HG02571 (cell line): ENCODE measurements around the gene MED29.

Experiments
- ATAC-seq: cut with Tn5 transposase; IDR thresholded peaks from one replicate; pipeline ENCODE4 v1.9.1; 2021; ENCODE audit warnings: mild to moderate bottlenecking, moderate library complexity; ENCODE audit not compliant: unreplicated experiment

Gene MED29

GRCh38 chr19:39397360-39398296, 6.5 kb downstream of the MED29 start:
- ATAC-seq = peak; percentile 41

- no peak for ATAC-seq
These were observed 7.2 kb downstream of the MED29 start for GRCh38 chr19:39398297-39398864.

GRCh38 chr19:39399668-39400050, 8.5 kb downstream of the MED29 start:
- ATAC-seq = no peak

GRCh38 chr19:39400061-39400460, 8.9 kb downstream of the MED29 start:
- no peak for ATAC-seq

- no peak for ATAC-seq
These were observed 9.9 kb downstream of the MED29 start for GRCh38 chr19:39401070-39401548.

- ATAC-seq = no peak
These were observed 10.6 kb downstream of the MED29 start for GRCh38 chr19:39401549-39402345.

GRCh38 chr19:39402346-39403300, 11.4 kb downstream of the MED29 start:
- ATAC-seq = peak; percentile 25

GRCh38 chr19:39403331-39404312, 12.4 kb downstream of the MED29 start:
- ATAC-seq = no peak

GRCh38 chr19:39405261-39405957, 14.2 kb downstream of the MED29 start:
- ATAC-seq = no peak

GRCh38 chr19:39405958-39406655, 14.9 kb downstream of the MED29 start:
- no peak for ATAC-seq

GRCh38 chr19:39406656-39407409, 15.7 kb downstream of the MED29 start, which contains the start of gene ZFP36:
ZFP36 (plus strand) TSS chr19:39406847; CDS start chr19:39406905, 58 bp downstream.
- no peak for ATAC-seq

- no peak for ATAC-seq
These were observed 16.2 kb downstream of the MED29 start for GRCh38 chr19:39407410-39407659.

GRCh38 chr19:39407660-39408391, 16.6 kb downstream of the MED29 start:
- ATAC-seq = no peak

GRCh38 chr19:39408392-39409207, 17.4 kb downstream of the MED29 start:
- ATAC-seq = no peak

GRCh38 chr19:39409208-39410016, 18.2 kb downstream of the MED29 start:
- no peak for ATAC-seq
